H1 (cell line): ENCODE results near the gene PCDH20. TPM values are rescaled to one million over a fixed set of nuclear protein-coding genes. Genes with fewer than 3 reads are reported as not detected.

Source experiments
- CEBPB ChIP-seq: IDR thresholded peaks from 2 replicates; pipeline ENCODE4 v1.6.1; 2012; ENCODE audit warnings: low read depth, low read length
- polyA plus RNA-seq, 7 experiments: library from polyadenylated mRNA; depleted of rRNA in 3 of 7; stranded (reverse) in 5 of 7; unstranded in 2 of 7; fragments of >200 nt in 5 of 7; fragments of 200-250 nt in 2 of 7; gene quantifications; 1 replicate in 5 of 7; 2 replicates in 1 of 7; 4 replicates in 1 of 7; pipeline versions ENCODE4 v1.2.1 to v1.2.3, GENCODE V29; 2011 to 2013; ENCODE audit warnings: missing spikeins in 2 of 7, mixed read lengths in 2 of 7
- total RNA-seq: library from RNA; stranded (reverse); fragmentation: NEBNext Ultra II Directional; extraction: Animal tissue kit (Norgen Biotek cat#: 25700); gene quantifications from 2 replicates; pipeline ENCODE4 v1.2.1, GENCODE V29; 2021
- TF ChIP-seq, protein P1 (sequence below): IDR thresholded peaks from 2 replicates; pipeline ENCODE4 v1.6.1; 2012; ENCODE audit warnings: low read length, inconsistent platforms

PCDH20 gene
- total and polyA plus RNA-seq, 2 of the 8 experiments (the other 6 are each of a cell fraction or from before 2014, with no cell fraction given): 0.65 to 2.2 TPM

DNA sequence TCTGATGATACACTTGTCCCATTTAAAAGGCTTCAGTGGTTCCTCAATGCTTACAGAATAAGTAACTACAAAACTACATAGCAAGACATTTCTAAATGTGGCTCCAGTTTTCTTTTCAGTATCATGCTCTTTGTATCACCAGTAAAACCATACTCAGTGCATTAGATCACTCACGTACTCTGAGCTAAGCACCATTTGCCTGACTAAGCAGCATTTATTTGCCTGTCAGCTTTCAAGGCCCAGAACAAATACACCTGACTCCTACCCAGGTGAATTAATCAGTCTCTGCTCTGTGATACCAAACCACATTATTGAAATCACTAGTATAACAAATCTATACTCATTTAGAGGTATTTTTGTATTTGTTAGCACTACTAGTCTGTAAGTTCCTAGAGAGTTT, 47.4 kb upstream of the PCDH20 start (continued):
- TF ChIP-seq, protein P1, sequence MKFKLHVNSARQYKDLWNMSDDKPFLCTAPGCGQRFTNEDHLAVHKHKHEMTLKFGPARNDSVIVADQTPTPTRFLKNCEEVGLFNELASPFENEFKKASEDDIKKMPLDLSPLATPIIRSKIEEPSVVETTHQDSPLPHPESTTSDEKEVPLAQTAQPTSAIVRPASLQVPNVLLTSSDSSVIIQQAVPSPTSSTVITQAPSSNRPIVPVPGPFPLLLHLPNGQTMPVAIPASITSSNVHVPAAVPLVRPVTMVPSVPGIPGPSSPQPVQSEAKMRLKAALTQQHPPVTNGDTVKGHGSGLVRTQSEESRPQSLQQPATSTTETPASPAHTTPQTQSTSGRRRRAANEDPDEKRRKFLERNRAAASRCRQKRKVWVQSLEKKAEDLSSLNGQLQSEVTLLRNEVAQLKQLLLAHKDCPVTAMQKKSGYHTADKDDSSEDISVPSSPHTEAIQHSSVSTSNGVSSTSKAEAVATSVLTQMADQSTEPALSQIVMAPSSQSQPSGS: no peak
- TF ChIP-seq CEBPB: no peak
